ENCODE data around the gene P2RY8. TPM values are rescaled to one million over a fixed set of nuclear protein-coding genes. Genes with fewer than 3 reads are reported as not detected.

The P2RY8 gene
- total and polyA plus RNA-seq, 2 of the 4 experiments (the other 2 are of a cell fraction), result not detected

GRCh38 chrX:1582686-1583437, 45.9 kb upstream of the P2RY8 start:
- H4K91ac ChIP-seq (ENCODE audit: insufficient read depth, low read depth, low read length), result no peak overlapping the region
- no peak overlapping the region for H3K23ac ChIP-seq (ENCODE audit: low read depth, low read length)
- TF ChIP-seq RAD21 (IDR thresholded peaks at IDR 0.05; ENCODE audit: low read length) (no peak), MAZ (IDR thresholded peaks at IDR 0.05; ENCODE audit: borderline replicate concordance, low read depth, low read length) (no peak), RCOR1 (IDR thresholded peaks at IDR 0.05; ENCODE audit: insufficient replicate concordance, low read length) (no peak), ELK1 (IDR thresholded peaks at IDR 0.05; ENCODE audit: borderline replicate concordance, low read depth, low read length) (no peak), CTCF (conservative IDR thresholded peaks at IDR 0.05; ENCODE audit: low read depth, low read length) (no peak)
- H2AK5ac ChIP-seq (ENCODE audit: low read depth, low read length), result no peak overlapping the region
- DNase-seq, result no peak
- no peak overlapping the region for H3K14ac ChIP-seq (replicated peaks; ENCODE audit: low read depth, low read length)
- H2BK5ac ChIP-seq (ENCODE audit: low read depth, low read length, poor library complexity, severe bottlenecking), result no peak overlapping the region
- H3K79me1 ChIP-seq (ENCODE audit: low read depth in 1 of 2, low read length in 2 of 2), result no peaks in the 10 kb centered on the region
- no peak overlapping the region for H3K4me3 ChIP-seq (ENCODE audit: insufficient read depth, low read depth, low read length)
- dilution Hi-C loops (cut with HindIII; ENCODE audit: low sequenced_read_pairs, unreplicated experiment), result no loop called here
- no peak overlapping the region for H3K27ac ChIP-seq (ENCODE audit: insufficient read depth, low read length)
- H2AFZ ChIP-seq (replicated peaks; ENCODE audit: low read length, poor library complexity), result no peak overlapping the region
- H3K4ac ChIP-seq (ENCODE audit: low read depth, low read length), result no peak overlapping the region
- H3K18ac ChIP-seq (ENCODE audit: low read depth, low read length), result no peak overlapping the region
- no peaks in the 10 kb centered on the region for H3K27me3 ChIP-seq (ENCODE audit: control insufficient read depth, insufficient read depth, low read length)
- no peak overlapping the region for H2BK20ac ChIP-seq (ENCODE audit: low read depth, low read length)
- H3K9me1 ChIP-seq (ENCODE audit: insufficient read depth, low read length), result no peaks in the 10 kb centered on the region
- H3K36me3 ChIP-seq (ENCODE audit: control insufficient read depth, insufficient read depth, low read length), result no peaks in the 10 kb centered on the region
- no peaks in the 10 kb centered on the region for H3K4me1 ChIP-seq (ENCODE audit: control insufficient read depth, insufficient read depth, low read length)
- intact Hi-C loops (cut with micrococcal nuclease), result no loop called here
- no TSS peak for BruUV-seq (replicated peaks)
- no peak overlapping the region for H3K4me2 ChIP-seq (ENCODE audit: low read depth, low read length)
- no peak overlapping the region for H4K5ac ChIP-seq (ENCODE audit: low read depth, low read length)
- ChIA-PET POLR2A (ENCODE audit: unreplicated experiment) (no interaction called here), CTCF (no interaction called here)
- no peak overlapping the region for H3K56ac ChIP-seq (ENCODE audit: extremely low read depth, insufficient read depth, low read length)
- H3K9me3 ChIP-seq (ENCODE audit: control insufficient read depth, insufficient read depth, low read length), result no peaks in the 10 kb centered on the region
- H3K9ac ChIP-seq (ENCODE audit: low read depth, low read length), result no peak overlapping the region
- no peaks in the 10 kb centered on the region for H4K20me1 ChIP-seq (ENCODE audit: insufficient read depth, low read length)
- no peak overlapping the region for H2AK9ac ChIP-seq (replicated peaks; ENCODE audit: low read depth, low read length, poor library complexity)
- H2BK120ac ChIP-seq (ENCODE audit: low read depth, low read length), result no peak overlapping the region
- WGBS, 2 experiments (ENCODE audit: extremely low coverage in 2 of 2, insufficient read length in 1 of 2), result 61% methylated on average over 12 of the region's 27 CpGs; no CpG with 5 or more reads in 1 of the 2 experiments
- in situ Hi-C loops (cut with MboI; ENCODE audit: low sequenced_read_pairs), result loop anchor here (25.0 kb wide), 1 partner anchor 121 kb away; the partner anchor contains the start of gene ASMTL
- no peak overlapping the region for H4K8ac ChIP-seq (ENCODE audit: low read depth in 2 of 2, low read length in 2 of 2)
- no peak for ATAC-seq (ENCODE audit: low read depth)
- no peak overlapping the region for H2BK15ac ChIP-seq (ENCODE audit: low read depth, low read length)
